Measurements from ENCODE around the gene DST.

The DST gene

GRCh38 chr6:56663344-56663743 lies 20.7 kb upstream of the DST start:
- peak; percentile 8 for DNase-seq (ENCODE audit: low read depth, low spot score)

DNA sequence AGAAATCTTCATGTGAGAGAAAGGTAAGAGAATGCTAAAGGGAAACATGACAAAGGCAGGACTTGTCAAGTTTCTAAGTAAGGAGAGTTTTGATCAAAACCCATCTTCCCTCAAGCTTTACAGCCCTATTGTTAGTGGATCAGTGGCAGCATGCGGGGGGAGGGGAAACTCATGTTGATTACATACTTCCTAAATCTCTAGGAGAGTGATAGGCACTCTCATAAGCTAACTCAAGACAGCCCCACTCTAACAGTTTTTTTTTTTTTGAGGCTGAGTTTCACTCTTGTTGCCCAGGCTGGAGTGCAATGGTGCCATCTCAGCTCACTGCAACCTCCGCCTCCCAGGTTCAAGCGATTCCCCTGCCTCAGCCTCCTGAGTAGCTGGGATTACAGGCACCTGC lies 18.6 kb upstream of the DST start:
- peak; percentile 8 for DNase-seq (ENCODE audit: low read depth, low spot score)

GRCh38 chr6:56660381-56660730 lies 17.7 kb upstream of the DST start:
- no peak for DNase-seq (ENCODE audit: low read depth, low spot score)

DNA sequence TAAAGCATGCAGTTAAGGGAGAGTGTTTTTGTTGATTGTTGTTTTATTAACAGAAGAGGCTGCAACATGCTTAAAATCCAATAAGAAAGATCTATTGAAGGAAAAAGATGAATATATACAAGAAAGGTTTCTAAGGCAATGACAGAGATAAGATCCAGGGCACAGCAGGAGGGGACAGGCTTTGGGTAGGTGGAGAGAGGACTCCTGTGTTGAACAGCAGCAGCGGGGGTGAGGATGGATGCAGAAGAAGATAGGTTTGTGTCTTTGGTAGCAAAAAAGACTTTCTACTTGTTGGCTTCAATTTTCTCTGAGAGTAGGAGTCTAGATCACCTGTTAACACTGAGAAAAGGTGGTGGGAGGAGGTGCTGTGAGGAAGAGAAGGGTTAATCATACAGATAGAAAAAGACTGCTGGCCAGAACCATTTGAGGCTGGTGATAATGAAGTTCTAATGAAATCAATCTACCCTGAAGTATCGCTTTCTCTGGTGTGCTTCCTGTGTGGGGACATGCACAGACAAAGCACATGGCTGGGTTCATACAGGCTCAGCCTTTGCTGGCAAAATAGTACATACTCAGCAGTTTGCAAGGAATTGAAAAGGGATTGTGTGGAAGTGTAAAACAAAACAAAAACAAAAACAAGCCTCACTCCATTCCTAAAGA lies 17.2 kb upstream of the DST start:
- no peak for DNase-seq (ENCODE audit: low read depth, low spot score)

- no peak for DNase-seq (ENCODE audit: low read depth, low spot score)
Observed at GRCh38 chr6:56658326-56658725, 15.6 kb upstream of the DST start.

- no peak for DNase-seq (ENCODE audit: low read depth, low spot score)
Observed at GRCh38 chr6:56657354-56657753, 14.7 kb upstream of the DST start.

- no peak for DNase-seq (ENCODE audit: low read depth, low spot score)
Observed at GRCh38 chr6:56656466-56656865, 13.8 kb upstream of the DST start.

DNA sequence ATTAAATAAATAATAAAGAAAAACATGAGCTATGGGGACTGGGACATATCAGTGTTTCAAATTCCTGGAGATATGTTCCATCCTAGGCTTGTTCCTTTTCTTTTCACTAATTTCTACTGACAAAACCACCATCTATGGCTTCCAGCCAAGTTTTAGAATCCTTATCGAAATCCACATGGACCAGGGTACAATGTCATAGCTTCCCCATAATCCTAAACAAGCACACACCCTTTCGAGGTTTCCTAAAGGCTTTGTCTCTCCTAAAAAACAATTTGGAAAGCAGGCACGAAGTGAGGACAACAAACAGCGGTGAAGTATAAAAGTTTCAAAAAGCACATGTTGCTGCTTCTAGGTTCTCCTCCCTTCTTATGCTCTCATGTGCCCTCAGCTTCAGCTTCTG lies 13.3 kb upstream of the DST start:
- DNase-seq (ENCODE audit: low read depth, low spot score) = no peak

DNA sequence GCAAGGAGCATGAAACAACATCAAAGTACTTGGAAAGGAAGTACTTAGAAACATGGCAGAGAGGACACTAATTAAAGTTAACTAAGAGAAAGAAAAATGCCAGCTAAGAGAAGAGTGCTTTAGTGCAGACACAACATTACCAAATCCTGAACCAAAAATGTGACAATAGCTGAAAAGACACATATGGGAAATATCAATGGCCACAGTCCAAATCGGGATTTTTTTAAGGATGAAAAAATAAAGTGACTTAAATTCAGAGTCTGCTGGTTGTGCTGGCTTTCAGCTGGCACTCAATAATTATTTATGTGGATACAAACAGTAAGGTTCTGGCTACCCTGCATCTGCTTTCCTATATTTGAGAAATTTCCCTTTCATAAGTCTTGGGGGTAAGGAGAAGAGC lies 12.6 kb upstream of the DST start:
- DNase-seq (ENCODE audit: low read depth, low spot score) = no peak

DNA sequence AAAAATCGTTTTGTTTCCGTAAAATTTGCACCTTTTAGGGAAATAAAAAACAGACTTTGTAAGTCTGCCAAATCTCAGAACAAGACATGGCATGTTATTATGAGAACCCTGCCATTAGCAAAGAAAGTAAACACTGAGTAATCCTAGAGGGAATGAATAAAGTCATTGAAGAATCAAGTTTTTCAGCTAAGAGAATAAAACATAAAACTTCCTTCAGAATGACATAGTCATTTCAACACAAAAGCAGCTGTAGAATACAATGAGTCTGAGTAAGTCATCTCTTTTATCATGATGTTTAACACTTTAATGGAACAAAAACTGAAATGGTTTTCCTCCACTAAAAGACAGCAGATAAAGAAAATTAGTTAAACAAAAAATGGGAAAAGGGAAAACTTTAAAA lies 10.3 kb upstream of the DST start:
- DNase-seq (ENCODE audit: low read depth, low spot score) = no peak

DNA sequence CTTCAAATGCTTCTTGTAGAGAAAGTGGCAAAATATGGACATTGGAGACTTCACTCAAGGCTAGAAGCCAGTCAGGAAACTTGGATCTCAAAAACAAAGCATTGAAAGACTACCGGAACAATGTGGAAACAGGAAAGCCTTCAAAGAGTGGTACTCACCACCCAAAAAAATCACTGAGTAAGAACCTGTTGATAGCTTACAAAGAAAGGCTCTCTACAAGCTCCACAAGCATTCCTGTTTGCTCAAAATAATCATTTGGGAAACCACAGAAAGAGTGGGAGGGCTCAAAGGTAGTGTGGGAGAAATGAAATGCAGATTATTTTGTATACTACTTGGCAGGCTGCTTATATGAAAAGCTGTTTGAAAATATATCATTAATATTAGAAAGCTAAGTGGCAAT lies 9.5 kb upstream of the DST start:
- no peak for DNase-seq (ENCODE audit: low read depth, low spot score)

DNA sequence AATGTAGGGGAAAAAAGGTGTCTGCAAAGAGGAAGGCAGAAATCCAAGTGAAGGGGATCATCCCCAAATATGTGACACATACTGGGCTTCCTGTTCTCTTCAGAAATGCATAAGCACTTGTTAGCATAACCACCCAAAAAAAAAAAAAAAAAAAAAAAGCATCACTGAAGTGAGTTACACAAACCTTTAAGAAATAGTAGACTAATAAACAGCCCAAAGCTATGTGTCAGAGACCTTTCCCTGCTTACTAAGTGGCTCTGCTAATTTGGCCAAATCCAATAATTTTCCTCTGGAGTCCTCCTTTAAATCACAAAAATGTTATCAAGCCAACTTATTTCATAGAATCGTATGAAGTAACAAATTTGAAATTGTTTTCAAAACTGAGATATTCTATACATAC lies 7.5 kb upstream of the DST start:
- no peak for DNase-seq (ENCODE audit: low read depth, low spot score)

- DNase-seq (ENCODE audit: low read depth, low spot score) = no peak
Observed at GRCh38 chr6:56649782-56650181, 7.1 kb upstream of the DST start.

GRCh38 chr6:56649053-56649769 lies 6.5 kb upstream of the DST start:
- DNase-seq (ENCODE audit: low read depth, low spot score) = no peak

- no peak for DNase-seq (ENCODE audit: low read depth, low spot score)
Observed at GRCh38 chr6:56647172-56647762, 4.6 kb upstream of the DST start.

DNA sequence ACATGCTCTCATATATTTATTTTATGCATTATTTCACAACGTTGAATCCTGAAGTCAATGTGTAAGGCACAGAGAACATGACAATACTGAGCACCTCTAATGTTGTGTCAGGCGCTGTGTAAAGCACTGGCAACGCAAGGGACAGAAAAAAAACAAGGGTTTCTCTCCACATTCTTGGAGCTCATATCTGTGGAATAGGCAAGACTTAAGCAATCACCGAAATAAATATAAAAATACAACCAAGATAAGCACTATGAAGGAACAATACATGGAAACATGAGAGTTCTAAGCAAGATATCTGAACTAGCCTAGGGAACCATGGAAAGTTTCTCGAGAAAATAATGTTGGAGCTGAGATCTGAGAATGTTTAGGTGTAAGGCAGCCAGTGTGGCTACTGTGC lies 1.7 kb upstream of the DST start:
- DNase-seq (ENCODE audit: low read depth, low spot score) = no peak

DNA sequence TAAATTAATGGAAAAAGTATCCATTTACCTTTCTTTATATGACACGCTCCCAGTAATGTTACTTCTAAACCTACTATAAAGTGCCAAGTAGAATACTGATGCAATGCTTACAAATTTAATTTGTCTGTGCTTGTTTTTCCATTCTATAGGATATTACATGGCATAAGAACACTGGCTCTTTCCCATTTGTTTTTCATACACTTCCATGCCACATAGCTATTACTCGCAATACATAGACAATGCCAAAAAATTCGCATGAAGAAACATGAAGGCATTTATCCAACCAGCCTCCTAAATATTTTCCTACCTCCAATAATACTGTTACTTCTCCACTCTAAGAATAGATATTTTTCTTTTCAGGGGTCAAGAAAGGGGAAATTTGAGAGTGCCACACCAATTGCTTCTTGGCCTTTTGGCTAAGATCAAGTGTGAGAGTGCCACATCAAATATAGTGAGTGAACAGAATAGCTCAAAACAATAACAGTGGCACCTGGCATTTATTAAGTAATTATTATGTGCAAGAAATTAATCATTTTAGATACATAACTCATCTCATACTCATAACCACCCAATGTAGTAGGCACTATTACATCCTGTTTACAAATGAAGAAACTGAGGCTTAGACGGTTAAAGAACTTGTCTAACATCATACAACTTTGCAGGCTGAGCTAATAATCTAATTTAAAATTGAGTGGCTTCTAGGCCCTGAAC lies 845 bp upstream of the DST start:
- DNase-seq (ENCODE audit: low read depth, low spot score) = no peak

- no peak for DNase-seq (ENCODE audit: low read depth, low spot score)
Observed at GRCh38 chr6:56640374-56640773, 2.3 kb downstream of the DST start.

DNA sequence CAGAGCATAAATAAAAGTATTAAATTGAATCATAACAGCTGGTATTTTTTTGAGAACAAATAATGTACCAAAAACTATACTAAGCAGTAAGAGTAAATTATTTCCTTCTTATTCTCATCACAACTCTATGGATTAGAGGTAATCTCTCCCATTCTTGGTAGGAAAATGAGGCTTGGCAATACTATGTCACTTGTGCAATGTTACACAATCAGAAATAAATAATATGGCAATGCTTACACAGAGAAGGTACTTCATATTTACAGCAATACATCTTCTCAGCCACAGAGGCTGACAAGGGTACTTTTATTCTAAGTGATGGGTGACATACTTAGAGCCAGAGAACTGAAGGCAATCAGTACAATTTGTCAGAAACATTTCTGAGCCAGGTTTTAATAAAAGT lies 3.9 kb downstream of the DST start:
- no peak for DNase-seq (ENCODE audit: low read depth, low spot score)

GRCh38 chr6:56637640-56638039 lies 5.0 kb downstream of the DST start:
- no peak for DNase-seq (ENCODE audit: low read depth, low spot score)

DNA sequence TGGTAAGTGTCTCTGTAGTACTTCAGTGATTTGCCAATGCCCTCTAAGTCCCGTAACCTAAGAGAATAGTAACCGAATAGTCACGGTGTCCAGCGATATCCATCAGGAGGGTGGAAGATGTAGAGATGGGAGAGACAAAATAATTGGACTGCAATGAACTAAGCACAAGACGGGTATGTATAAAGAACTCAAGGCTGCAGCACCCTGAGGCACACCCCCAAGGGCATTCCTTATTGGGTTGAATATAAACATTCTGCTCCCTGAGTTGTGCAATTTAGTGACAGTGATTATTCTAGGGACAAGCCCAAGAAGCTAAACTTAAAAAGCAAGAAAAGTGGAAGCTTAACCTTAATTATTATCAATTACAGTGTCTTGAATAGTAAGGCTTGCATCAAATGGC lies 14.6 kb downstream of the DST start:
- peak; percentile 4 for DNase-seq (ENCODE audit: low read depth, low spot score)

DNA sequence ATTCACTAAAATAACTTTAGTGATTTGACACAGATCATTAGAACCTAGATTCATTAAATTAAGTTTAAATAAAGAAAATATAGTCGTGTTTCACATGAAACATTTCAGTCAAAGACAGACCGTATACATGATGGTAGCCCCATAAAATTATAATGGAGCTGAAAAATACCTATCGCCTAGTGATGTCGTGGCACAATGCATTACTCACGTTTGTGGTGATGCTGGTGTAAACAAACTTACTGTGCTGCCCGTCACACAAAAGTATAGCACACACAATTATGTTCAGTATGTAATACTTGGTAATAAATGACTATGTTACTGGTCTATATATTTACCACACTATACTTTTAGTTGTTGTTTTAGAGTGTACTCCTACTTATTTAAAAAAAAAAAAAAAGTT lies 17.3 kb downstream of the DST start:
- DNase-seq (ENCODE audit: low read depth, low spot score) = no peak

GRCh38 chr6:56624728-56625069 lies 18.0 kb downstream of the DST start:
- DNase-seq (ENCODE audit: low read depth, low spot score) = no peak

Data from ELF-1 (cell line).